Lung microvascular endothelial cell (primary cell): ENCODE results near the gene NUP210. TPM values are rescaled to one million over a fixed set of nuclear protein-coding genes. Genes with fewer than 3 reads are reported as not detected.

Source experiments
- DNase-seq, 2 donors: peaks; one replicate each; pipeline versions ENCODE4 v3.0.0 to v3.0.0-alpha.2; 2010; ENCODE audit warnings: low read depth in 2 of 2
- total RNA-seq: library from RNA; depleted of rRNA; stranded (reverse); fragments of >200 nt; gene quantifications from 2 replicates; pipeline ENCODE4 v1.2.1, GENCODE V29; 2014

The NUP210 gene
- total RNA-seq, 1 donor from 2014 or later = 0.20 TPM

DNA sequence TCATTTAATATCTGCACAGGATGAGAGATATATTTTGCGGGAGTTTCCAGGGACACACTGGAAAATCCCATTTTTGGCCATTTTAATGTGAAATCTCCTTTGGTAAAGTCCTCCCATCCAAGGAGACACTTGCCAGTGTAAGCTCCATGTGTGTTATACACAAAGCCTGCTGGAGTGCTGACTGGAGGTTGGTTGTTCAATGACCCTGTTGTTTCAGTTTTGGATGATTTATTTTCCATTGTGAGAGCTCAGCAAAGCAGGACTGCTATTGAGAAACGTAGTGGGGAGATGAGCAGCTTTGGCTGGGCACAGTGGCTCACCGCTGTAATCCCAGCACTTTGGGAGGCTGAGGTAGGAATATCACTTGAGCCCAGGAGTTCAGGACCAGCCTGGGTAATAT, 127.7 kb downstream of the NUP210 start:
- peak in 1 of 2 donors; percentile 34 for DNase-seq

DNA sequence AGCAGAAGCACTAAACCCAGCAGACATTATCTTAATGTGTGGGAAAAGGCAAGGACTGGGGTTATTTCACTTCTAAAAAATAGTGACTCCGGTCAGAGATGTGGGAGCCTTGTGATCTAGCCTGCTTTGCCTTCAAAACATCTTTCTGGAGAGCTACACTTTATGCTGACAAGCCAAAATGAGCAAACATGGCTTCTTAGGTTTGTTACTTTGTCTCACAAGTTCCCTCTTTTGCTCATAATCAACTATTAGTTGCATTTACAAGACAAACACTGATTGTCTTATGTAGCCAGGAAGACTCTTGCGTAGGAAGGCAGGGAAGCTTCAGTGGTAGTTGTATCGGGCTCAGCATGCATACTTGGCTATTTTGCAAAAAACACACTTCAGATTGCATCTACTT, 129.2 kb downstream of the NUP210 start:
- DNase-seq = no peak

DNA sequence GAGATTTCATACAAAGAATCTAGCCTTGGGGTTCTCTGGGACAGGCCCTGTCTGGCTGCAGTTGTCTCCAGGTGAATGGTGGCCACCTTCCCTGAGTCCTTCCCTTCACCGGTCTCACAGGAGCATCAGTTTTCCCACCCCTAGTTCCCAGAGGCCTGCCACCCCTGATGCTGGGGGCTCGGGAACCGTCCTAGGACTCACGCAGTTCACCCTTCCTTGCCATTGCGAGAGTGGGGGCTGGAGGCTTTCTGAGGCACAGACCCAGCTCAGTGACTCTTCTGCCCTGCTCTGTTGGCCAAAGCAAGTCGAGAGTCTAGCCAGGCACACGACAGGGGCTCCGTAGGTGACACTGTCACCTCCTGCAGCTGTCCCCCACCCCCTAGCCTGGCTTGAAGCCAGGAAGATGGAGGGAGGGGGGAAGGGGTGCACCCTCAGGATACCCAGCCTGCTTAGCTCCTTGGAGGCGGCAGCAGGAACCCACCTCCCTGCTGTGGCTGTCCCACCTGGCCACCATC, 130.3 kb downstream of the NUP210 start:
- no peak for DNase-seq

DNA sequence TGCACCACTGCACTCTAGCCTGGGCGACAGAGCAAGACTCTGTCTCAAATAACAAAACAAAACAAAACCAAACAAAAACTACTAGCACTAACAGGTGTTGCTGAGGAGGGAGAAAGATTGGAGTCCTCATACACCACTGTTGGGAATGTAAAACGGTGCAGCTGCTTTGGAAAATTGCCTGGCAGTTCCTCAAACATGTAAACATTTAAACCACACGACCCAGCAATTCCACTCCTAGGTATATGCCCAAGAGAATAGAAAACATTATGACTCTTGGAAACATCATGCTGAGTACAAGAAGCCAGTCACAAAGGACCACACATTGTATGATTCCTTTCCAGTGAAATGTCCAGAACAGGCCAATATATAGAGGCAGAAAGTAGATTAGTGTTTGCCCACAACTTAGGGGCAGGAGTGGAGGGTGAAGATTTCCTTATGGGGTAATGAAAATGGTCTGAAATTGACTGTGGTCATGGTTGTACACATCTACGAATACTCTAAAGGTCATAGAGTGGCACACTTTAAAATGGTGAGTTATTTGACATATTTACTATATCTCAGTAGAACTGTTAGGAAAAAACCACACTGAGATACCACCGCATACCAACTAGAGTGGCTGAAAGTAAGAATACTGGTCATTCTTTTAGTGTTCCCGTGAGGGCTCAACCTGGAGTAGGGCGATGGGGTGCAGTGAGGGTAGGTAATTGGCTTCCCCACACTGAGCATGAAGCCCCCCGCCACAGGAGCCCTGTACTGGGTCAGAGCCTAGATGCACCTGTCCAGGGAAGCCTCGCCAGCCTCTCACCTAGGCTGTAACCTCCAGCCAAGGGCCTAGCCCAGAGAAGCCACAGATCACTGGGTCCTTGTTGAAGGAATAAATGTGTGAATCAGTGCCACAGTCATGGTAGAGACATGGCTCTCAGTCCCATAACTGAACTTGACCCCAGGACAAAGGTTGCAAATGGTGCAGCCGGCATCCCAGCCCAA, 131.1 kb downstream of the NUP210 start:
- no peak for DNase-seq

DNA sequence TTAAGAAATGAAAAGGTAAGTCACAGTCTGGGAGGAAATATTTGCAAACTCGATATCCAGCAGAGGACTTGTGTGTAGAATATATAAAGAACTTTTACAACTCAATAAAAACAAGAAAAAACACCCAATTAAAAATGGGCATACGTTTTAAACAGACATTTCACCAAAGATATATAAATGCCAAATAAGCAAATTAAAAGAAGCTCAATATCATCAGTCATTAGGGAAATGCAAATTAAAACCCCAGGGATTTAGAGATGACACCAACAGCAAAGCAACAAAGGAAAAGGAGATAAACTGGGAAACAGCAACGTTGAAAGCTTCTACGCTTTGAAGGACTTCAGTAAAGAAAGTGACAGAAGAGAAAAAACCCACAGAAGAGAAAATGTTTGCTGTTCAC, 132.3 kb downstream of the NUP210 start:
- no peak for DNase-seq

DNA sequence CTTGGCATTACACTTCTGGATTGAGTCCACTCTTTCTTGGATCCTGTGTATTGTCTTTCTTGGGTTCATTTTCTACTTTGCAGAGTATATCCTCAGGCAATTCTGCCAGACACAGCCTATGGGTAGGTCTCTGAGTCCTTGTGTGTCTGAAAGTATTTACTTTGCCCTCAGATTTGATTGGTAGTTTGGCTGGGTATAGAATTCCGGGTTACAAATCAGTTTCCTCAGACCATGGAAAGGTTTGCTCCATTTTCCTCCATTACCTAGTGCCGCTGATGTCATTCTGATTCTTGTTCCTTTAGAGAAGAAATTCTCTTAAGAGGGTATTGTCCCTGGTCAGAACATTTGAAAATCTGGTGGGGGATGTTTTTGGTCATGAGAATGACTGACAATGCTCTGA, 133.2 kb downstream of the NUP210 start:
- no peak for DNase-seq

DNA sequence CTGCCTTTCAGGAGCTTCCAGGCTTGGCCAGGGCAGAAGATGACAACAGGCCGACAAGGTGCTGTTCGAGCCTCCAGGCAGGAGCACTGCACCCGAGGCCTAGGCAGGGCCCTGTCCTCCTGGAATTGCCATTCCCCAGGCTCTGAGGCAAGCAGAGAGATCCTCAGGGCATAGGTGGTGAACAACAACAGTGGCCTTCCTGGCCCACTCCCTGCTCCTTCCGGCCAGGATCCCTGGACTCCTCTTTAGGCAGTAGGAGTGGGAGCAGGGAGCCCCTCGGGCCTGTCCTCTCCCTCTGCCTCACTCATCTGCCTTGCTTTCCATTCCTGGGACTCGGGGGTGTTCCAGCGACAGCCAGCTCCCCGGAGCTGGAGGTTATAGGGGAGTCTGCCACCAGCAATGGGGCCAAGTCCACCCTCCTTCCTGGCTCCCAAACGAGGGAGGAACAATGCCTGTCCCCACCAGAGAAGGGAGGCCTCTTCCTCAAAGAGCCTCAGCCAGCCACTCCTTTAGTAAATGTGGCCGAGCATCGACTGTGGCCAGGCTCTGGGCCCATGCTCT, 135.0 kb downstream of the NUP210 start:
- DNase-seq = no peak

DNA sequence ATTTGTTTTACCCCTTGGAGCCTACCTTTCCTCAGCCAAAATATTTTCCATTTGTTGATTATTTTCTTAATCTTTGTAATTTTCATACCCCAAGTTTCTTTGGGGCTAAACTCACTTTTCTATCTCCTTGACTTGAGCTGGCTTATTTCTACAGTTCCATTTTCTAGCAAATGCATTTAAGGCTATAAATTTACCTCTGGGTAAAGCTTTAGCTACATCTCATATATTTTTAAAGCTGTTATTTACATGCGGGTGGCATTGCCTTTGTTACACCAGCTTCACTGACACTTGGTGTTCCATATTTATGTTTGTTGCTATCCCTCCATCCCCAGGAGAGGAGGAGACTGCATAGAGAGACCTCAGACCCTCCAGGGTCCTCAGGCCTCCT, 136.3 kb downstream of the NUP210 start:
- no peak for DNase-seq

DNA sequence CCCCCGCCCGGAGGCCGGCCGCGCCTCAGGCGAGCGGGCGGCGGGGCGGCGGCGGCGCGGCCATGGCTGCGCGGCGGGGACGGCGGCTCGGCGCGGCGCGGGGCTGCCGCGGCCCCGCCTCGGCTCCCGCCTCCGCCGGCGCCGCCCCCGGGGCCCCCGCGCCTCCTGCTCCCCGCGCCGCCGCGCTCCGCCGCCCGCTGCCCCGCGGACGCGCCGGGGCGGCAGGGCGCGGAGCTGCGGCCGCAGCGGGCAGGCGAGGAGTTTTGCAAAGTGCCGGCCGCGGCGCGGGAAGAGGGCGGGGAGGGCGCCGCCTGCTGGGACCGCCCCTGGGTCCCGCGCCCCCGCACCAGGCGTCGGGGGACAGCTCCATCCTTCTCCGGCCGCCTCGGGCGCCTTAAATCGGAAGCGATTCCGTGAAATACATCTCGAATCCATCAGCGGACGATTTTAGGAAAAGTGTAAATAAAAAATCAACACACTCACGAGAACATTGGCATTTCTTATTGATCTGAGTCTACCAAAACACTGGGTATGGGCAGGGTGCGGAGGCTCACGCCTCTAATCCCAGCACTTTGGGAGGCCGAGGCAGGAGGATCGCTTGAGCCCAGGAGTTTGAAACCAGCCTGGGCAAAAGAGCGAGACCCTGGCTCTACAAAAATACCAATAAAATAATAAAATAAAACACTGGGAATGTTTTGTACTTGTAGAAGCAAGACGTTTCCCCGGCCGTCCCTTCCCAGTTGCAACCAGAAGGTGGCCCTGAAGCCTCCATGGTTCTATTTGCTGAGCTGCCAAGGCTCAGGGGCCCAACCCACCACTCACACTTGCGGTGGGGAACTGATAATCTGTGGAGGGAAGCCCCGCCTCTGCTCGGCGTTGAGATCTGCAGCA, 136.9 kb downstream of the NUP210 start:
- DNase-seq = peak in 1 of 2 donors; percentile 71

DNA sequence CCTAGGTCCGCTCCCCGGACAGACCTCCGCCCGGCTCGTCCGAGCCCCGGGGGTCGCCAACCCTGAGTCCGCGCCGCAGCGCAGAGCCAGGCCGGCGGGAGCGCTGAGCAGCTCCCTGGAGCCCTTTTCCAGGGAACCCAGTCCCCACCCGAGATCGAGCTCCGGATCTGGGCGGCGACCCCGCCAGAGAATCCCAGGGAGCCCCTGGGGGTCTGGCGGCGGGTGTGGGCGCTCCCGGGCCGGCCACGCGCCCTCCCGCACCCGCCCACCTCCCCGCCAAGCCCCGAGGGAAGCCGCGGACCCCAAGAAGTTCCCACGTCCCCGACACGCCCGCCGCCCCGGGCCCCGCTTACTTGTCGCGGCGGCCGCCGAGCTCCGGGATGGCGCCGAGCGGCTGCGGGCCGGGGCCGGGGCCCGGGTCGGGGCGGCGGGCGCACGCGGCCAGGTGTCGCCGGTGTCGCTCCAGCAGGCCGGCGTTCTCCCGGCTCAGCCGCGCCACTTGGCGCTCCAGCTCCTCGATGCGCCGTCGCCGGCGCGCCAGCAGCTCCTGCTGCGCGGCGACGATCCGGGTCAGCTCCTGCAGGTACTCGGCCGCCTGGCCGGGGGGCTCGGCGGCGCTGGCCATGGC, 137.7 kb downstream of the NUP210 start:
- DNase-seq = peak in 1 of 2 donors; percentile 51

- DNase-seq = peak in 1 of 2 donors; percentile 91
Measured at GRCh38 chr3:13281507-13282357, 138.4 kb downstream of the NUP210 start.

GRCh38 chr3:13280811-13281506, 139.2 kb downstream of the NUP210 start:
- DNase-seq = peak in 1 of 2 donors; percentile 66

GRCh38 chr3:13280122-13280790, 139.9 kb downstream of the NUP210 start:
- no peak for DNase-seq

- DNase-seq = no peak
Measured at GRCh38 chr3:13279532-13279910, 140.6 kb downstream of the NUP210 start.

GRCh38 chr3:13278783-13279531, 141.2 kb downstream of the NUP210 start:
- DNase-seq = no peak

DNA sequence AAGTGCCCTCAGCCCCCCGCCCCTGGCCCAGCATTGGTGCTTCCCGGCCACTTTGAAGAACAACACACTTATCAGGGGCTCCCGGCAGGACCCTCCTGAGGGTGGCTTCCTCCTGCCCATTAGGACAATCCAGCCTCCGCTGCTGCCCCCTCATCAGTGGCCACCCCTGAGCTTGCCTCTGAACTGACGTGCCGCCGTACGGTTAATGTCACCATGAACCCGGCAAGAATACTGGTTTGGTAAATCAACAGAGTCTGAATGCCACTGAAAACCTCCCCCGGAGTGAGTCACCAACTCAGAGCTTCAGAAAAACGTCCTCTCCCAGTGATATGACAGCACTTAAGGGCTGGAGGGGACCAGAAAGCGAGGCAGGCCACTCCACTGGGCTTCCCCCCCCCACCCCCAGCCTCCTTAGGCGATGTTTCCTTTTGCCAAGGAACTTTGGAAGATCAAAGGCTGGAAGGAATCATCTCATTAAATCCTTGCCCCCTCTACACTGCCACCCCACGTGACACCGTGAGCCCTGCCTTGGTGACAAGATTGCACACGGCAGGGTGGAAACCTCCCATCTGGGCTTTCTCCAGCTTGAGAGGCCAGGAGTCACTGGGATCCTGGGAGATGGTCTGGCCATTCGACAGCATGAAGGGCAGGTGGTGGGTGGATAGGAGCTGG, 142.1 kb downstream of the NUP210 start:
- peak in 1 of 2 donors; percentile 49 for DNase-seq

DNA sequence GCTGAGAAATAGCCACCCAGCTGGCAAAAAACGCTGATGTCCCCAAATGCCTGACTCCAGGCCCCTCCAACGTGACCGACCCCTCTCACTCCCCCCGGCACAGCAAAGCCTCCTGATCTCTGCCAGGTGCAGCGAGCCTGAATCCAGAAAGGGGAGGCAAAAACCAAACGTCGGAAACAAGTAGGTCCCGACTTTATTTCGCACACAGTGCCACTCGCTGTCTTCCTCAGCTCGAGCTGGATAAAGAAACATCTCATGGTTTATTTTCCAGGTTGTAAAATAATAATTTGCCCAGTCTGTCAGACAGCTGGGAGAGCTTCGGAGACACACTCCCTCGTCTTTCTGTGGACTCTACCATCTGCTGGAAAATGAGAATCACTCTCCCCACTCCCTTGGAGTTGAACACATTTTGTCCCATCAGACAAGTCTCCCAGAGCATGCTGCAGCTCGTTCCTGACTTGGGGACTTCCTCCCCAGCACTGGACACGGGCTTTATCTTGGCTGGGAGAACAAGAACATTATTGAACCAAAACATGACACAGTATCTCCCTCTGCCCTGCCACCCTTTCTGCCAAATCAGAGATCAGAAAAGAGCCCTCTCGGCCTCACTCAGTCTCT, 142.8 kb downstream of the NUP210 start:
- no peak for DNase-seq
